NAMALWA (cell line): Measurements from ENCODE around the gene SOX8.
"Not testable (repeated sequence)": the region's sequence is repeated elsewhere in the genome, so short reads cannot be mapped to it uniquely, and the experiment has no call there.

ENCODE experiments used
- DNase-seq: peaks from one replicate; pipeline ENCODE4 v3.0.0-alpha.2; 2015; ENCODE audit warnings: low spot score

SOX8 gene

GRCh38 chr16:981695-982144, at the start of gene SOX8:
SOX8 (plus strand) TSS chr16:981770; CDS start chr16:981923, 153 bp downstream.
- no peak for DNase-seq

GRCh38 chr16:932831-933330, 48.7 kb upstream of the SOX8 start:
- DNase-seq, result no peak

GRCh38 chr16:933581-933980, 48.0 kb upstream of the SOX8 start:
- DNase-seq, result no peak

GRCh38 chr16:934178-934577, 47.4 kb upstream of the SOX8 start:
- DNase-seq, result no peak

GRCh38 chr16:935684-936083, 45.9 kb upstream of the SOX8 start:
- no peak for DNase-seq

GRCh38 chr16:937311-937710, 44.3 kb upstream of the SOX8 start:
- DNase-seq, result no peak

GRCh38 chr16:937723-938122, 43.8 kb upstream of the SOX8 start:
- no peak for DNase-seq

GRCh38 chr16:938136-938535, 43.4 kb upstream of the SOX8 start:
- no peak for DNase-seq

GRCh38 chr16:938752-939151, 42.8 kb upstream of the SOX8 start:
- DNase-seq, result no peak

- no peak for DNase-seq
Measured at GRCh38 chr16:939311-939710, 42.3 kb upstream of the SOX8 start.

- DNase-seq, result no peak
Measured at GRCh38 chr16:939941-940340, 41.6 kb upstream of the SOX8 start.

GRCh38 chr16:942436-943060, 39.0 kb upstream of the SOX8 start:
- no peak for DNase-seq

- no peak for DNase-seq
Measured at GRCh38 chr16:943971-944370, 37.6 kb upstream of the SOX8 start.

GRCh38 chr16:945271-946047, 36.1 kb upstream of the SOX8 start:
- no peak for DNase-seq

GRCh38 chr16:946048-946395, 35.5 kb upstream of the SOX8 start:
- no peak for DNase-seq

- DNase-seq, result no peak
Measured at GRCh38 chr16:947255-947921, 34.2 kb upstream of the SOX8 start.

- DNase-seq, result not testable (repeated sequence)
Measured at GRCh38 chr16:947922-948303, 33.7 kb upstream of the SOX8 start.

GRCh38 chr16:948767-949166, 32.8 kb upstream of the SOX8 start:
- DNase-seq, result not testable (repeated sequence)

GRCh38 chr16:950733-951573, 30.6 kb upstream of the SOX8 start:
- DNase-seq, result not testable (repeated sequence)

GRCh38 chr16:951660-952301, 29.8 kb upstream of the SOX8 start:
- DNase-seq, result no peak

- no peak for DNase-seq
Measured at GRCh38 chr16:952321-952720, 29.2 kb upstream of the SOX8 start.

- not testable (repeated sequence) for DNase-seq
Measured at GRCh38 chr16:953818-954217, 27.8 kb upstream of the SOX8 start.
